WTC11 (cell line): ENCODE measurements around the gene RFX3.

Experiments used
- ARID4B ChIP-seq: sonication (generic); formaldehyde crosslinking; IDR thresholded peaks from 2 replicates; pipeline ENCODE4 v1.8.0; 2023; ENCODE audit warnings: missing genetic modification reagents, mild to moderate bottlenecking, borderline replicate concordance
- CBFB ChIP-seq: sonication (generic); formaldehyde crosslinking; IDR thresholded peaks from 2 replicates; pipeline ENCODE4 v1.8.1; 2022; ENCODE audit warnings: mild to moderate bottlenecking, low read depth, missing genetic modification reagents
- E2F1 ChIP-seq: sonication (generic); formaldehyde crosslinking; IDR thresholded peaks from 2 replicates; pipeline ENCODE4 v1.8.0; 2022; ENCODE audit warnings: mild to moderate bottlenecking, missing genetic modification reagents
- FOXP4 ChIP-seq: sonication (generic); formaldehyde crosslinking; IDR thresholded peaks from 2 replicates; pipeline ENCODE4 v1.8.0; 2022; ENCODE audit warnings: mild to moderate bottlenecking, missing genetic modification reagents
- GABPB1 ChIP-seq: sonication (generic); formaldehyde crosslinking; IDR thresholded peaks from 2 replicates; pipeline ENCODE4 v1.8.1; 2023; ENCODE audit warnings: mild to moderate bottlenecking, missing genetic modification reagents
- HMGXB4 ChIP-seq: sonication (generic); formaldehyde crosslinking; IDR thresholded peaks from 2 replicates; pipeline ENCODE4 v1.8.1; 2023; ENCODE audit warnings: mild to moderate bottlenecking, moderate library complexity, missing genetic modification reagents
- IRF2 ChIP-seq: sonication (generic); formaldehyde crosslinking; IDR thresholded peaks from 2 replicates; pipeline ENCODE4 v1.8.0; 2022; ENCODE audit warnings: low read depth, missing genetic modification reagents, borderline replicate concordance
- JUN ChIP-seq: sonication (generic); formaldehyde crosslinking; IDR thresholded peaks from 2 replicates; pipeline ENCODE4 v1.8.0; 2023; ENCODE audit warnings: mild to moderate bottlenecking, missing genetic modification reagents
- NFE2L1 ChIP-seq: sonication (generic); formaldehyde crosslinking; IDR thresholded peaks from 2 replicates; pipeline ENCODE4 v1.8.1; 2023; ENCODE audit warnings: missing genetic modification reagents
- SMAD3 ChIP-seq: sonication (generic); formaldehyde crosslinking; IDR thresholded peaks from 2 replicates; pipeline ENCODE4 v1.8.0; 2022; ENCODE audit warnings: missing genetic modification reagents, mild to moderate bottlenecking, borderline replicate concordance
- SOX15 ChIP-seq: fragments of 250-450 bp; sonication (Bioruptor Pico); IDR thresholded peaks from 2 replicates; pipeline ENCODE4 v1.9.0; 2021; ENCODE audit warnings: mild to moderate bottlenecking
- ZBTB21 ChIP-seq: sonication (generic); formaldehyde crosslinking; IDR thresholded peaks from 2 replicates; pipeline ENCODE4 v1.8.1; 2023; ENCODE audit warnings: mild to moderate bottlenecking, missing genetic modification reagents, borderline replicate concordance
- TF ChIP-seq, protein P1 (sequence below): fragments of 200-600 bp; IDR thresholded peaks from 2 replicates; pipeline ENCODE4 v1.8.0; 2022; ENCODE audit warnings: antibody characterized with exemption

DNA sequence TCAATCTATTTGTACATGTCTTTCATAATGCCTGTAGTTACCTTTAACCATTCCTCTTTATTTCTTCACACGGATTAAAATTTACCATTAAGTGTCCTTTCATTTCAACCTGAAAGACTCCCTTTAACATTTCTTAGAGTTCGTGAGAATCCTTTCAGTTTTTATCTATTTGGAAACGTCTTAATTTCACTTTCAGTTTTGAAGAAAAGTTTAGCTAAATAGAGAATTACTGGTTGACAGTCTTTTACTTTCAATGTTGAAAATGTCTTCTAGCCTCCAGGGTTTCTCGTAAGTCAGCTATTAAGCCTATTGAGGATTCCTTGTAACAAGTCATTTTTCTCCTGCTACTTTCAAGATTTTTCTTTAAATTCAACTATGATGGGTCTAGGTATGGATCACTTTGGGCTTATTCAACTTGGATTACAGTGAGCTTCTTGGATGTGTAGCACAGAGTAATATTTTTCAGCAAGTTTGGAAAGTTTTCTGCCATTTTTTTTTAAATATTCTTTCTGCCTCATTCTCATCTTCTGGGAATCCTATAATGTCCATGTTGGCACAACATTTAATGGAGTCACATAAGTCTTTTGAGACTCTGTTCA is 48.5 kb downstream of the RFX3 start:
- no peak for TF ChIP-seq FOXP4 (CRISPR knock-in tag)
- TF ChIP-seq E2F1 (CRISPR knock-in tag): no peak
- no peak for TF ChIP-seq ZBTB21
- TF ChIP-seq, protein P1, sequence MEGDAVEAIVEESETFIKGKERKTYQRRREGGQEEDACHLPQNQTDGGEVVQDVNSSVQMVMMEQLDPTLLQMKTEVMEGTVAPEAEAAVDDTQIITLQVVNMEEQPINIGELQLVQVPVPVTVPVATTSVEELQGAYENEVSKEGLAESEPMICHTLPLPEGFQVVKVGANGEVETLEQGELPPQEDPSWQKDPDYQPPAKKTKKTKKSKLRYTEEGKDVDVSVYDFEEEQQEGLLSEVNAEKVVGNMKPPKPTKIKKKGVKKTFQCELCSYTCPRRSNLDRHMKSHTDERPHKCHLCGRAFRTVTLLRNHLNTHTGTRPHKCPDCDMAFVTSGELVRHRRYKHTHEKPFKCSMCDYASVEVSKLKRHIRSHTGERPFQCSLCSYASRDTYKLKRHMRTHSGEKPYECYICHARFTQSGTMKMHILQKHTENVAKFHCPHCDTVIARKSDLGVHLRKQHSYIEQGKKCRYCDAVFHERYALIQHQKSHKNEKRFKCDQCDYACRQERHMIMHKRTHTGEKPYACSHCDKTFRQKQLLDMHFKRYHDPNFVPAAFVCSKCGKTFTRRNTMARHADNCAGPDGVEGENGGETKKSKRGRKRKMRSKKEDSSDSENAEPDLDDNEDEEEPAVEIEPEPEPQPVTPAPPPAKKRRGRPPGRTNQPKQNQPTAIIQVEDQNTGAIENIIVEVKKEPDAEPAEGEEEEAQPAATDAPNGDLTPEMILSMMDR: no peak
- TF ChIP-seq SOX15: no peak
- no peak for TF ChIP-seq ARID4B (CRISPR knock-in tag)
- TF ChIP-seq JUN (CRISPR knock-in tag): no peak
- no peak for TF ChIP-seq NFE2L1 (CRISPR knock-in tag)
- no peak for TF ChIP-seq HMGXB4
- TF ChIP-seq SMAD3 (CRISPR knock-in tag): no peak
- TF ChIP-seq CBFB (CRISPR knock-in tag): no peak
- no peak for TF ChIP-seq GABPB1
- TF ChIP-seq IRF2 (CRISPR knock-in tag): no peak
